IMR-90 (cell line): ENCODE data around the gene ICAM1.

Experiments
- MXI1 ChIP-seq: IDR thresholded peaks from 2 replicates; pipeline ENCODE4 v1.6.1; 2012; ENCODE audit warnings: low read depth, mild to moderate bottlenecking, low read length, moderate library complexity, borderline replicate concordance
- RFX5 ChIP-seq: IDR thresholded peaks from 2 replicates; pipeline ENCODE4 v1.8.0; 2012; ENCODE audit warnings: low read depth, mild to moderate bottlenecking, low read length, moderate library complexity

GRCh38 chr19:10317045-10317856, 46.3 kb downstream of the ICAM1 start:
- no peak for TF ChIP-seq MXI1
- no peak for TF ChIP-seq RFX5
